Measurements from ENCODE around the gene PSEN2.
A peak's percentile ranks its signal among the peaks of the same experiment; 100 is the strongest.
"Not testable (repeated sequence)": the region's sequence is repeated elsewhere in the genome, so short reads cannot be mapped to it uniquely, and the experiment has no call there.

Gene PSEN2

GRCh38 chr1:226920446-226920894 is 50.1 kb downstream of the PSEN2 start:
- no peak for DNase-seq

- DNase-seq, result no peak
Measured at GRCh38 chr1:226921504-226921903, 51.1 kb downstream of the PSEN2 start.

GRCh38 chr1:226929260-226930111 is 59.1 kb downstream of the PSEN2 start:
- not testable (repeated sequence) for DNase-seq

GRCh38 chr1:226934483-226935237 is 64.2 kb downstream of the PSEN2 start:
- no peak for DNase-seq

- peak; percentile 56 for DNase-seq
Measured at GRCh38 chr1:226937940-226938725, 67.7 kb downstream of the PSEN2 start.

- no peak for DNase-seq
Measured at GRCh38 chr1:226938903-226939437, 68.6 kb downstream of the PSEN2 start.

GRCh38 chr1:226939438-226940028 is 69.1 kb downstream of the PSEN2 start:
- DNase-seq, result peak; percentile 88

GRCh38 chr1:226940029-226940805 is 69.8 kb downstream of the PSEN2 start, which contains the start of gene COQ8A:
COQ8A (plus strand) TSS chr1:226940294; CDS start chr1:226961386, 21,092 bp downstream.
- peak; percentile 100 for DNase-seq

- no peak for DNase-seq
Measured at GRCh38 chr1:226940806-226941067, 70.3 kb downstream of the PSEN2 start.

GRCh38 chr1:226942392-226942791 is 72.0 kb downstream of the PSEN2 start:
- DNase-seq, result no peak

- peak; percentile 38 for DNase-seq
Measured at GRCh38 chr1:226943156-226943555, 72.7 kb downstream of the PSEN2 start.

GRCh38 chr1:226943927-226944326 is 73.5 kb downstream of the PSEN2 start:
- DNase-seq, result no peak

- peak; percentile 53 for DNase-seq
Measured at GRCh38 chr1:226945106-226945857, 74.9 kb downstream of the PSEN2 start.

Measured in activated effector memory CD4-positive, alpha-beta T cell treated with anti-CD3 and anti-CD28 coated beads, Interleukin-2, amount 50 U/mL, for 16 hours (primary cell).